Measurements from ENCODE around the gene DENND1A. TPM values are rescaled to one million over a fixed set of nuclear protein-coding genes. Genes with fewer than 3 reads are reported as not detected.
A peak's percentile ranks its signal among the peaks of the same experiment; 100 is the strongest.

Gene DENND1A
- total RNA-seq, 1 experiment from 2014 or later, result 29.7 TPM

- DNase-seq (peak; percentile 32), ATAC-seq (no peak)
- Histone ChIP-seq H4K20me1 (ENCODE audit: low read length) (no peaks in the 10 kb centered on the region), H3F3A (ENCODE audit: low read length, unreplicated experiment) (no peaks in the 10 kb centered on the region), H3K4me1 (ENCODE audit: insufficient read depth, low read length) (no peaks in the 10 kb centered on the region; the same call in 1 of the 2 replicates), H3K36me3 (ENCODE audit: low read depth, low read length) (no peaks in the 10 kb centered on the region), H3K9me2 (replicated peaks; ENCODE audit: low read length) (no peaks in the 10 kb centered on the region), H3K9ac (ENCODE audit: low read length) (no peak overlapping the region), H3K79me2 (ENCODE audit: low read length) (no peaks in the 10 kb centered on the region), H2AFZ (ENCODE audit: low read length) (no peak overlapping the region), H3K4me3 (ENCODE audit: low read length) (no peak overlapping the region), H3K27me3 (ENCODE audit: low read length) (no peaks in the 10 kb centered on the region), H3K4me2 (ENCODE audit: low read length) (no peak overlapping the region), H3K27ac (ENCODE audit: low read length) (no peak overlapping the region), H3K9me3 (ENCODE audit: low read length) (no peaks in the 10 kb centered on the region)
- POLR2A ChIA-PET (ENCODE audit: unreplicated experiment), result no interaction called here
- BruUV-seq (replicated peaks), result no TSS peak
- intact Hi-C loops (cut with micrococcal nuclease), result no loop called here
- TF ChIP-seq, protein P1, sequence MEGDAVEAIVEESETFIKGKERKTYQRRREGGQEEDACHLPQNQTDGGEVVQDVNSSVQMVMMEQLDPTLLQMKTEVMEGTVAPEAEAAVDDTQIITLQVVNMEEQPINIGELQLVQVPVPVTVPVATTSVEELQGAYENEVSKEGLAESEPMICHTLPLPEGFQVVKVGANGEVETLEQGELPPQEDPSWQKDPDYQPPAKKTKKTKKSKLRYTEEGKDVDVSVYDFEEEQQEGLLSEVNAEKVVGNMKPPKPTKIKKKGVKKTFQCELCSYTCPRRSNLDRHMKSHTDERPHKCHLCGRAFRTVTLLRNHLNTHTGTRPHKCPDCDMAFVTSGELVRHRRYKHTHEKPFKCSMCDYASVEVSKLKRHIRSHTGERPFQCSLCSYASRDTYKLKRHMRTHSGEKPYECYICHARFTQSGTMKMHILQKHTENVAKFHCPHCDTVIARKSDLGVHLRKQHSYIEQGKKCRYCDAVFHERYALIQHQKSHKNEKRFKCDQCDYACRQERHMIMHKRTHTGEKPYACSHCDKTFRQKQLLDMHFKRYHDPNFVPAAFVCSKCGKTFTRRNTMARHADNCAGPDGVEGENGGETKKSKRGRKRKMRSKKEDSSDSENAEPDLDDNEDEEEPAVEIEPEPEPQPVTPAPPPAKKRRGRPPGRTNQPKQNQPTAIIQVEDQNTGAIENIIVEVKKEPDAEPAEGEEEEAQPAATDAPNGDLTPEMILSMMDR (conservative IDR thresholded peaks at IDR 0.05; ENCODE audit: low read depth, low read length), result no peak
- TF ChIP-seq EZH2 (IDR thresholded peaks at IDR 0.05; ENCODE audit: low read length, unreplicated experiment), result no peak
- TF ChIP-seq EZH2phosphoT487 (IDR thresholded peaks at IDR 0.05; ENCODE audit: borderline replicate concordance, low read length), result no peak
- CTCF ChIA-PET, result no interaction called here
Measured at GRCh38 chr9:123513554-123513953, 416.4 kb downstream of the DENND1A start.

- no peak overlapping the region for H3K4me3 ChIP-seq (ENCODE audit: low read length)
- H3K79me2 ChIP-seq (ENCODE audit: low read length), result no peaks in the 10 kb centered on the region
- ATAC-seq (no peak), DNase-seq (no peak)
- no peak overlapping the region for H3K4me2 ChIP-seq (ENCODE audit: low read length)
- H3K9ac ChIP-seq (ENCODE audit: low read length), result no peak overlapping the region
- no peaks in the 10 kb centered on the region for H3K9me2 ChIP-seq (replicated peaks; ENCODE audit: low read length)
- intact Hi-C loops (cut with micrococcal nuclease), result no loop called here
- ChIA-PET CTCF (no interaction called here), POLR2A (ENCODE audit: unreplicated experiment) (no interaction called here)
- H3K27ac ChIP-seq (ENCODE audit: low read length), result no peak overlapping the region
- TF ChIP-seq EZH2 (IDR thresholded peaks at IDR 0.05; ENCODE audit: low read length, unreplicated experiment) (no peak), EZH2phosphoT487 (IDR thresholded peaks at IDR 0.05; ENCODE audit: borderline replicate concordance, low read length) (no peak)
- TF ChIP-seq, protein P1 (conservative IDR thresholded peaks at IDR 0.05; ENCODE audit: low read depth, low read length), result no peak
- H2AFZ ChIP-seq (ENCODE audit: low read length), result no peak overlapping the region
- no TSS peak for BruUV-seq (replicated peaks)
- no peaks in the 10 kb centered on the region for H3K36me3 ChIP-seq (ENCODE audit: low read depth, low read length)
- H3F3A ChIP-seq (ENCODE audit: low read length, unreplicated experiment), result no peaks in the 10 kb centered on the region
- H3K9me3 ChIP-seq (ENCODE audit: low read length), result no peaks in the 10 kb centered on the region
- H4K20me1 ChIP-seq (ENCODE audit: low read length), result no peaks in the 10 kb centered on the region
- H3K4me1 ChIP-seq (ENCODE audit: insufficient read depth, low read length), result no peaks in the 10 kb centered on the region; the same call in 1 of the 2 replicates
- H3K27me3 ChIP-seq (ENCODE audit: low read length), result no peaks in the 10 kb centered on the region
Measured at GRCh38 chr9:123511326-123512277, 418.3 kb downstream of the DENND1A start.

DNA sequence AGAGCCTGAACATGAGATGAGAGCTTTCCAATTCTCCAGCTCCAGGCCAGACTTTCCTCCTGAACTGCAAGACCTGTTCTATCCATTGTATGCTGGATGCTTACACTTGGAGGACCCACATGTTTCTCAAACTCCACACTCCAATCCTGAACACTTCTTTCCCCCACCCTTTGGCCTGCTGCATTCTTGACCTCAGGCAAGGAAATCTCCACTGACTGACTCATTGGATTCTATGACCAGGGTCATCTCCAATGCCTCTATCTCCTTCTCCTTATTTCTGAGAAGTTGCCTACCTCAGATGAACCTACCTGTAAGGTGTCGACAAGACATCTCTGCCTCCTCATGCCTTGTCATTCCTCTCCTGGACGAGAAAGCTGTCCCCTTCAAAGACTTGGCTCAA, 420.3 kb downstream of the DENND1A start:
- Histone ChIP-seq H3K9me3 (ENCODE audit: low read length) (no peaks in the 10 kb centered on the region), H3K4me3 (ENCODE audit: low read length) (no peak overlapping the region), H2AFZ (ENCODE audit: low read length) (no peak overlapping the region), H3K4me2 (ENCODE audit: low read length) (no peak overlapping the region), H3F3A (ENCODE audit: low read length, unreplicated experiment) (no peaks in the 10 kb centered on the region), H3K4me1 (ENCODE audit: insufficient read depth, low read length) (no peaks in the 10 kb centered on the region; the same call in 1 of the 2 replicates), H3K36me3 (ENCODE audit: low read depth, low read length) (no peaks in the 10 kb centered on the region), H3K9me2 (replicated peaks; ENCODE audit: low read length) (no peaks in the 10 kb centered on the region), H3K27me3 (ENCODE audit: low read length) (no peaks in the 10 kb centered on the region), H4K20me1 (ENCODE audit: low read length) (no peaks in the 10 kb centered on the region), H3K9ac (ENCODE audit: low read length) (no peak overlapping the region), H3K27ac (ENCODE audit: low read length) (no peak overlapping the region), H3K79me2 (ENCODE audit: low read length) (no peaks in the 10 kb centered on the region)
- intact Hi-C loops (cut with micrococcal nuclease), result no loop called here
- ChIA-PET POLR2A (ENCODE audit: unreplicated experiment) (no interaction called here), CTCF (no interaction called here)
- DNase-seq (no peak), ATAC-seq (no peak)
- no peak for TF ChIP-seq EZH2phosphoT487 (IDR thresholded peaks at IDR 0.05; ENCODE audit: borderline replicate concordance, low read length)
- no peak for TF ChIP-seq EZH2 (IDR thresholded peaks at IDR 0.05; ENCODE audit: low read length, unreplicated experiment)
- TF ChIP-seq, protein P1 (conservative IDR thresholded peaks at IDR 0.05; ENCODE audit: low read depth, low read length), result no peak
- no TSS peak for BruUV-seq (replicated peaks)

All from PC-3 (cell line).